A204.1 (cell line): ENCODE data around the gene LETM1.

Experiments
- FAIRE-seq: peaks from 2 replicates; lab custom pipeline; 2012; peaks lifted over from hg19 to GRCh38; lab: Jason Lieb, UNC

The LETM1 gene

DNA sequence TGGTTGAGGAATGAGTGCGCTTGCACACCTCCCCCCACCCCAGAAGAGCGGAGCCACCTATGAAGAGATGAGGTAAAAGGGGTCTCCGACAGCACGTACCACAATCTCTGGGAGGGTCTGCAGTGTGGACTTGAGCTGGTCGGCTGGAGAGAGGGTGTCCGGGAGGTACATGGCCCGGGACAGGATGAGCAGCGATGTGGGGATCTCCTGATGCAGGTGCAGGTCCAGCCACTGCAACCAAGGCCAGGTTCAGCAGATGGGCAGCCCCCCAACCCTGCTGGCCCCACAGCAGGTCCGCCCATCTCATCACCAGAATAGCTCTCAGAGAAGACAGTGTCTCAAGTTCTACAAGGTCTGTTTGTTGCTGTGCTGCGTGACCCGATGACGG, 32.4 kb downstream of the LETM1 start:
- FAIRE-seq: no peak

DNA sequence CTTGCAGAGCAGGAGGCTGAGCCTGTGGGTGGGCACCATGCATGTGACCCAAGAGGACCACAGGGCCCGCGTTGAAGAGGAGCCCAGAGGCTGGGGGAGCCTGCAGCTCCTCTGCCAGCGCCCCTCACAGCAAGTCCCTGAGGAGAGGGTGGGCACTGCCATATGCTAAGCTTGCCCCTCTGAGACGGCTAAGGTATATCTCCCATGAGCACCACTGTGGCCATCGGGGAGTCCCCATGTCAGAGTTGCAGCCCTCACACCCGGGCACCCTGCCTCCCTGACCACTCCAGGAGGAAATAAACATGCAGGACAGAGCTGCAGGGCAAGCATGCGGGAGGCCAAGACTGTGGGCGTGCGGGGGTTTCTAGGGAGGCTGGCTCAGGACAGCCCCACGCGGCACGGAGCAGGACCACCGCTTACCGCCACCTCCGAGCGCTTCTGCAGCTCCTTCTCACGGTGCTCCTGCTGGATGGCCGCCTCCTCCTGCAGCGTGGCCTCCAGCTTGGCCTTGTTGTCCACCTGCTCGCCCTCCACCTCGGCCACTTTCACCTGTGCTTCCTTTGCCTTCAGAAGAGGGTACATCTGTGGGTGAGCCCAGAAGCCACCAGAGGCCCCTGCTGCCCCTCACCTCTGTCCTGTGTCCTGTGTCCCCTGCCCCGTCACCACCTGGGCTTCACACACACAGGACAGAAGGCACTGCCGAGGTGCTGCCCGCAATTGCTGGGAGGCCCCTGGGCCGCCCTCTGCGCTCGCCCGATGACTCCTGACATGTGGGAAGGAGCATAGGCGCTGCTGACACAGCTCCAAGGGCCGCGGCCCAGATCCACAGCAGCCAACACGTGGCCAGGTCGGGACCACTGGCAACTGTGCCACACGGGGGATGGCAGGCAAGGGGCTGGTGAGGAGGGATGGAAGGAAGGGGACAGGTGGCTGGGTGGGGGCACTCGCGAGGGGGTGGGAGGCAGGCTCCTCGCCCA, 33.1 kb downstream of the LETM1 start:
- no peak for FAIRE-seq

DNA sequence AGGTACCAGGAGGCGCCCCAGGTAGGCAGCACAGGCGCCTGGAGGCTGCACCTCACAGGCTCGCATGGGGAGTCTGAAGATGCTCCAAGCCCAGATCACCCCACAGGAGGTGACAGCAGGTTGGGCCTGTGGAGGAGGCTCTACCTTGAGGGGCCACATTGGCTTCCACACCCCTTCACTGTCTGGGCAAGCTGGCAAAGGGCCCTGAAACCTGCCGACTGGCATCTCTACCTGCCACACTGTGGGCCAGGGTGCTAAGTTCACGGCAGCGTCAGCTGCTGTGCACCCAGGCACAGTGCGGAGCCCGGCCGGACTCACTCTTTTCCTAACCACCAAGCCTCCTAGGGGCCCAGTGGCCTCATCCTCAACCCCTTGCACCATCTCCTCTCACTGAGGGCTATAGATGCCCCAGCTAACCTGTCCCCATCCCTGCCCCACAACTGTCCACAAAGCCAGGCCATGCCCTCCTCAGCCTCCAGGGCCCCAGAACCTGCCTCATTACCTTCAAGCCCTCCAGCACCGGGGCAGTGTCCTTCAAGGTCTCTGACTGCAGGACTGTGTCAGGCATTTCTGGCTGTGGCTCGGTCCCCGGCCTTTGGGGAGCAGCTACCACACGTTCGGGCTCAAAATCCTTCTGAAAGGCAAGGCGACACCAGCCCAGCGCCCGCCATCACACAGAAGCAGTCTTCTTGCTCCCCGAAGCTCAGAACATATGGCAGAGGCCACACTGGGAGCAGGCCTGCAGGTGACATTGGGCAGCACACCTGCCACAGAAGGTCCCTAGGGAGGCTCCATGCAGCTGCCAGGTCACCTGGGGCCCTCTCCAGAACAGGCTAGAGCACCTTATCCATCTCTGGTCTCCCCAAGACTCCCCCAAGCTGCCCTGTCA, 34.0 kb downstream of the LETM1 start:
- FAIRE-seq: no peak

DNA sequence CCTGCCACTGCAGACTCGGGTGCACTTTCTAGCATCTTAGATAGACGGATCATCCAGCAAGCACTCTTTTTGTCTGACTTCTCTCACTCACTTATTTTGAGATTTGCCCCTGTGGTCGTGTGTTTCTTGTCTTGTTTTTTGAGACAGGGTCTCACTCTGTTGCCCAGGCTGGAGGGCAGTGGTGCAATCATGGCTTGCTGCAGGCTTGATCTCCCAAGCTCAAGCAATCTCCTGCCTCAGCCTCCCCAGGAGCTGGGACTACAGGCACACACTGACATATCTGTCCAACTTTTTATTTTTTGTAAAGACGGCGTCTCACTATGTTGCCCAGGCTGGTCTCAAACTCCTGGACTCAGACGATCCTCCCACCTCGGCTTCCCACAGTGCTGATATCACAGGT, 36.1 kb downstream of the LETM1 start:
- FAIRE-seq: no peak

DNA sequence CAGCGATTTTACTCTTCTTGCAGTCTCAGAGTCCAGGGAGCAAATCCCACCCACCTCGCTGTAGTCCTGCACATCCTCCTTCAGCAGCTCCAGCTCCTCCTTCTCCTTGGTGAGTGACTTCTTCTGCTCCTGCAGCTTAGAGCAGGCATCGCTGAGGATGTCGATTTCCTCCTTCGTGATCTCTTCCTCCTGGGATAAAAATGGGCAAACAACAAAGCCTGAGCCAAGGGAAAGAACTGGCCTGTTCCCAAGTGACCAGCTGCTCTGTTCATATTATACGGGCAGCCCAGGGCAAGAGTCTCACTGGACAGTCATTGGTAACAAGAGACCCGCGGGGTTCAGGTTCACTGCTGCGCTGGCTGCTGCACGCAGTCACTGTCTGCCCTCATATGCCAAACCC, 36.7 kb downstream of the LETM1 start:
- no peak for FAIRE-seq

DNA sequence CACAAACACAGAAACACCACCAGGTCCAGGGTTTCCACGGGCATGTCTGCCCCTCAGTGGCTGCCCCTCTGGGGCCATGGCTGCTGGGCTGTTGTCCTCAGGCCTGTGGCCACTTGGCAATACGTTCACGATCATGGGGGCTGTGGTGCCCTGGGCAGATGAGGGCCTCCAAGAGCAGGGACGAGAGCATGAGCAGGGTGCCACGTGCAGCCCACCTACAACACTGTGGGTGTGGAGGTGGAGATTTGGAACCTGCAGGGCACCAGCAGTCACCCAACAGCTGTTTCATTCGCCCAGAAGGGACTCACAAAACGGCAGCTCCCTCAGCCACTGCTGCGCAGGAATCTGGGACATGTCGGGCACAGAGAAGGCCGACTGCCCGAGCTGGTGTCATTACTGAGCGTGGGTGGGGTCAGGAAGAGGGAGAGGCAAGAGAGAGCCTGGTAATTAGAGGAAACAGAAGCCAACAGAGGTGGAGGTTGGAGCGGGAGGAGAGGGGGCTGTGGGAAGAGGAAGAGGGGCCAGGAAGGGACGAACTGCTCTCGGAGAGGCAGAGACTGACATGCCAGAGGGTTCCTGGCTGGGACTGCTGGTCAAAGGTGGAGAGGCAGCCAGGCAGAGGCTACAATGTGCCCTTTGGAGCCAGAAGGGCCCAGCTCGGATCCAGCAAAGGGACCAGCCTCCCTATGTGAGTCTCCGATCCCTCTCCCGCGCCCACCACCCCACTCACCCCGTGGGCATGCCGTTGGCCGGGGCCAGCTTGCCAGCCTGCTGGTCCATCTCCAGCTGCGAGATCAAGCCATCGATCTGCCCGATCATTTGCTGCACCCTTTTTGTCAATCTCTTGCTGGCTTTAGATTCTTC, 39.7 kb downstream of the LETM1 start:
- no peak for FAIRE-seq

DNA sequence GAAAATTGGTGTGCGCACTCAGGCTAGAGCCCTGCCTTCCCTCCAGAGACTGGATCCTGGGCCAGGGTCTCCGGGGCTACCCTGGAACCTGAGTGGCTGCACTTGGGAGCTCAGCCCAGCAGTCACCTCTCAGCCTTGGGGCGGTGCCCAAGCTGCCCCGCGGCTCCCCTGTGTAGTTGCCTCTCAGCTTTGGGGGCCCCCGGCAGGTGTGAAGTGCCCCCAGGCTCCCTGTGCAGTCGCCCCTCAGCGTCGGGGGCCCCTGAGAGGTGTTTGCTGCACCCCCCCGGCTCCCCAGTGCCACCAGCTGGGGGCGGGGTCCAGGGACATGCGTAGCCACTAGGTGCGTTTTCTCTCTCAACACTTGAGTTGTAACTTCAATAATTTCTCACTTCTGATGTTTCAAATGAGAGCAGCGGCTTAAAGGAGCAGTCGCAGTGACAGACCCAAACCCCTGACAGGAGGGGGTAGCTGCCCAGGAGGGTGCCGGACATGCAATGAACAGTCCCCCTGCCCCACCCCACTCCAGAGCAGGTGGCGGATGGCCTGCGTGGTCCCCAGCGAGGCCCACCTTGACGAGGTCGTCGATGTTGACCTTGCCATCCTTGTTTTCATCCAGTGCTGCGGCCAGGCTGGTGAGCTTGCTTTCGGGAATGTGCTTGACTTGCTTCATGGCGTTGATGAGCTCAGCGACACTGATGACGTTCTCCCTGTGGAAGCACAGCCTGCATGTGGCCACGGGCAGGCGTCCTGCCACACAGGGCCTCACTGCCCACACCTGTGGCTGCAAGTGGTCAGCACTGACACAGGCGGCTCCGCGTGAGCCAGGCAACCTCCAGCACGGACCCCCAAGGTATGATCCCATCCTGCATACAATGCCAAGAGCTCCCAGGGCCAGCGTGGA, 40.6 kb downstream of the LETM1 start:
- no peak for FAIRE-seq

DNA sequence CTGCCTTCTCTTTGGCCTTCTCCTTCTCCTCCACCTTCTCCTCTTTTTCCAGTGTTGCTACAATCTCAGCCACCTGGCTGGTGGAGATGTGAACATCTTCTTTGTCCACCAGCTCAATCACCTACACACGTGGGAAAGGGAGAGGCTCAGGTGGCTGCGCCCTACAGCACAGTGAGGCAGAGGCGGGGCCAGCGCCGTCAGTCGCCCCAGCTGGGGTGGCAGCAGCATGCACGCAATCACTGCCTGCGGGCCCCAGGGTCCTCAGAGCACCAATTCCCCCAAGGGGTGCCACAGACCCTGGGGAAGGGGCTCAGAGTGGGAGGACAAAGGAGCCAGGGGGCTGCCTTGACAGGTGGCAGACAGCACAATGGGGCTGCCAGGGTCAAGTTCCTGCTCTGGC, 41.5 kb downstream of the LETM1 start:
- FAIRE-seq: no peak

DNA sequence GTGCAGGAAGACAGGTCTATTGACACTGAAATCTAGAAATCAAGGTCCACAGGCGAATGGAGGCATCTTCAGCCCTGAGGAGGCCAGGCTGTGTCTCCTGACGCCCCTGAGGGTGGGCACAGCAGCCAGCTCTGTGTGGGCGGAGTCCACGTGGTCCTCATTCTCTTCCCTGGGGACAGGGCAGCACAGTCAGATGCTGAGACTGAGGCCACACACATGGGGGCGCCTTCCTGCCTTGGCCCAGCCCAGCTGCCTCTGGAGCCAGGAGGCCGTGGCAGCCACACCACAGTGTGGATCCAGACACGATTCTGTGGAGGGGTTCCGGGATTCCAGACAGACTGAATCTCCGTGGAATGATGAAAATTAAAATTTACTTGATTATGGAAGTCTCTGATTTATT, 42.0 kb downstream of the LETM1 start:
- no peak for FAIRE-seq

DNA sequence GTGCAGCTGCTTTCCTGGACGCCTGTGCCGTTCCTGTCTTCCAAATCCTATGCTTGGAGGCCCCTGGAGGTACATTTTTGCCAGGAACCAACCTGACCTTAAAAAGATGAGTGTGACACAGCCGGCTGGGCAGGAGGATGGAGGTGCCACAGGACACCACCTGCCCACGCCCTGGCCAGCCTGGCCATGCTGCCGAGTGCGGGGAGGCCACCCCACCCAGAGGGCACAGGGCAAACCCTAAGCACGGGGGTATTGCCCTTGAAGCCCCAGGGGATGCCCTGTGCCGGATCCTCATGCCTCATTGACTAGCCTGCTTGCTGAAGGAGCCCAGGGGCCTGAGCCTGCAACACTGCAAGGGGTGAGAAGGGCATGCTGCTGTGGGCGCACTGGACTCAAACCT, 42.7 kb downstream of the LETM1 start:
- no peak for FAIRE-seq

DNA sequence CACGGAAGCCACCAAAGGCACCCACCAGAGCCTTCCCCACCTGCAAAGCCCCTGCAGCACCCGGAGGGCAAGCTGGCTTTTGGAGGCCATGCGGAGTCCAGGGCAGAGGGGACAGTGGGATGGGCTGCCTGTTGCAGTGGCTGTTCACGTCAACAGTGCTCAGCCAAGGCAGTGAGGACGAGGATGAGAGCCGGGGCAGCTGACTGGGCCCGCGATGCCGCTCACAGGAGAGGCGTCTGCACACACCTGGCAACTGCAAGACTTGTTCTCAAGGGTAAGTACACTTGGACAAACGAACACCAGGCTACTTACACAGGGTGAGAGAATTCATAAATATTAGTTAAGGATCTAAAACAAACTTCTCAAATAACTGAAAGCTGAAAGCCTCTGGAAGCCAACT, 43.2 kb downstream of the LETM1 start:
- FAIRE-seq: no peak

DNA sequence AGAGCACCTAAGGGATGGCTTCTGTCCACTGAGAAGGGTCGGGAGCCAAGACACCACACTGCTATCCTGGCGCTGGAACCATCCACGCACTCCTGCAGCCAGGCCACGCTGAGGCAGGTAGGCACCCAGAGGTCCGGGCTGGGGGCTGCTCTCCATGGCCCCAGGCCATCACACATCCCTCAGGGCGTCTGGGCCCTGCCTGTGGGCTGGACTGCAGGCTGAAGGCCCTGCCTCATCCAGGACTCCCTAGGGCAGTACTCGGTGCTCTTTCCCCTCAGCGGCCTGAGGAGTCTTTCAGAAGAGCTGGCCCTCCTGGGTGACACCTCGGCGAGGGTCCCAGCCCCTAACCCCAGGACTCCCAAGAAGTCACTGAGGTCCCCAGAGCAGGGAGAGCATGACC, 45.2 kb downstream of the LETM1 start:
- no peak for FAIRE-seq

DNA sequence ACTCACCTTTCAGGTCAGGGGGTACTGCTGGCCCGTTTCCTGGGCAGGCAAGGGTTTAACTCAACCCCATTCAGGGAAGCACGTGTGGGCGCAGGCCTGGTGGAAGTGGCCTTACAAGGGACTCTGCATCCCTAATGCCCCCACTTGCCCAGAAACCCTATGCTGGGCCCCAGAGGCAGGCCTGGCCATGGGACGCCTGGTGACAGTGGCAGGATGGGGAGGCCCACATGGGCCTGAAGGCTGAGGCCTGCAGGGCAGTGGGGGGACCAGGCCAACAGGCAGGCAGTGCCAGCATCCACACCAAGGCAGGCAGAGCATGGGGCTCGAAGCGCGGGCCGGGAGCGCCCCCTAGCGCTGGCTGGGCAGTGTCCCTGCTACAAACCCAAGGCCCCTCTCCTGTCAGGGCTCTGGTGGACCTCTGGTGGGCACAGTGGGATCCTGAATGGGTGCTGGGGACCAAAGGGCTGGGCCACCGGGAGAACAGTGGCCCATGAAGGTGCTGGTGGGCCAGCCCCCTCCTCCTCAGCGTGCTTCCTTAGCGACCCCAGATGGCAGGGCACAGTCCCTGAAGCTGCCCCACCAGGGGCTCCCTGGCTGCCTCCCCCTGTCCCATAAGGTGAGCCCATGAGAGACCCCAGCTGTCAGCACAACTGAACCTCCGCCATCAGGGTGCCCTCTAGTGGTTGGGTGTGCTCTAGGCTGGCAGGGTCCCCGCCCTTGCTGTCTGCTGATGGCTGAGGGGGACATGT, 46.0 kb downstream of the LETM1 start:
- no peak for FAIRE-seq

DNA sequence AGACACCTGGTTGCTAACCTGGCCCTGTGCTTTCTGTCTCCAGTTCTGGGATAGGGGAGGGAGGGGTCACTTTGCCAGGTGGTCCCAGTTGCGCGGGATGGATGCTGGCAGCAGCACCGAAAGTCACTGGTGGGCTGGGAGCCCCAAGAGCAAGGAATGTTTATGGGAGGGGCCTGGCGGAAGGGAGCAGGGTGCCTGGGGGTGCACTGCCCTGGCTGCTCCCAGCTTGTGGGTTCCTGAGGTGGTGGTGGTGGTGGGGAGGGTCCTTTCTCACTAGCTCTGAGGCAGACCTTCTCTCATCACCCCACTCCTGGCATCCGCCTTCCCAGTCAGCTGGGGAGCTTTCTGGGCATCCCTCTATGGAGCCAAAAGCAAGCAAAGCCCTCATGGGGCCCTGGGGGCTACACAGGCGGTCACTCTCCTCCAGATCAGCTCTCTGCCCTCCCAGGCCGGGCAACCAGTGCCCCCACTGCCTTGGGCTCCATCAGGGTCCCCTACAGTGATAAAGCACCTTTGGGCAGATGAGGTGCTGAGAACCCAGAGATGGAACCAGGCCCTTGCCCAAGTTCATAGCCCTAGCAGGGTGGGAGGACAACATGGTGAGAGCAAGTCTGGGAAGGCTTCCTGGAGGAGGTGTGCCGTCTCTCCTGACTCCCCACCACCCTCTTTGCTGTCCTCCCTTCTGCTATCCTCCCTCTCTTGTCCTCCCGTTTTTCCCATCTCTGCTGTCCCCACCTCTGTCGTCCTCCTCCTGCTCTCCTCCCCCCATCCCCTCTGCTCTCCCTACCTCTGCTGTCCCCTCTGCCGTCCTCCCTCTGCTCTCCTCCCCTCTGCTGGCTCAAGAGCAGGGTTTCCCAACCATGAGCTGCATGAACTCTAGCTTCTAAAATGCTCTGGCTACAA, 46.9 kb downstream of the LETM1 start:
- no peak for FAIRE-seq

DNA sequence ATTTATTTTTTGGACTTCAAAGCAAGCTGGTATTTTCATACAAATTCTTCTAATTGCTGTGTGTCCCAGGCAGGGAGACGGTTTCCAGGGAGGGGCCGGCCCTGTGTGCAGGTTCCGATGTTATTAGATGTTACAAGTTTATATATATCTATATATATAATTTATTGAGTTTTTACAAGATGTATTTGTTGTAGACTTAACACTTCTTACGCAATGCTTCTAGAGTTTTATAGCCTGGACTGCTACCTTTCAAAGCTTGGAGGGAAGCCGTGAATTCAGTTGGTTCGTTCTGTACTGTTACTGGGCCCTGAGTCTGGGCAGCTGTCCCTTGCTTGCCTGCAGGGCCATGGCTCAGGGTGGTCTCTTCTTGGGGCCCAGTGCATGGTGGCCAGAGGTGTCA, 47.6 kb downstream of the LETM1 start:
- no peak for FAIRE-seq

DNA sequence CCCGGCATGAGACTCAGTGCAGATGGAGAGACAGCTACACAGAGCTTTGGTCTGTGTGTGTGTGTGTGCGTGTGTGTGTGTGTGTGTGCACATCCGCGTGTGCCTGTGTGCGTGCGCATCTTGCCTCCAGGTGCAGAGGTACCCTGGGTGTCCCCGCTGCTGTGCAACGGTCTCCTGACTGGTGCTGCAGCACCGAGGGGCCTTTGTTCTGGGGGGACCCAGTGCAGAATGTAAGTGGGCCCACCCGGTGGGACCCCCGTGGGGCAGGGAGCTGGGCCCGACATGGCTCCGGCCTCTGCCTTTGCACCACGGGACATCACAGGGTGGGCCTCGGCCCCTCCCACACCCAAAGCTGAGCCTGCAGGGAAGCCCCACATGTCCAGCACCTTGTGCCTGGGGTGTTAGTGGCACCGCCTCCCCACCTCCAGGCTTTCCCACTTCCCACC, 48.6 kb downstream of the LETM1 start:
- FAIRE-seq: no peak

DNA sequence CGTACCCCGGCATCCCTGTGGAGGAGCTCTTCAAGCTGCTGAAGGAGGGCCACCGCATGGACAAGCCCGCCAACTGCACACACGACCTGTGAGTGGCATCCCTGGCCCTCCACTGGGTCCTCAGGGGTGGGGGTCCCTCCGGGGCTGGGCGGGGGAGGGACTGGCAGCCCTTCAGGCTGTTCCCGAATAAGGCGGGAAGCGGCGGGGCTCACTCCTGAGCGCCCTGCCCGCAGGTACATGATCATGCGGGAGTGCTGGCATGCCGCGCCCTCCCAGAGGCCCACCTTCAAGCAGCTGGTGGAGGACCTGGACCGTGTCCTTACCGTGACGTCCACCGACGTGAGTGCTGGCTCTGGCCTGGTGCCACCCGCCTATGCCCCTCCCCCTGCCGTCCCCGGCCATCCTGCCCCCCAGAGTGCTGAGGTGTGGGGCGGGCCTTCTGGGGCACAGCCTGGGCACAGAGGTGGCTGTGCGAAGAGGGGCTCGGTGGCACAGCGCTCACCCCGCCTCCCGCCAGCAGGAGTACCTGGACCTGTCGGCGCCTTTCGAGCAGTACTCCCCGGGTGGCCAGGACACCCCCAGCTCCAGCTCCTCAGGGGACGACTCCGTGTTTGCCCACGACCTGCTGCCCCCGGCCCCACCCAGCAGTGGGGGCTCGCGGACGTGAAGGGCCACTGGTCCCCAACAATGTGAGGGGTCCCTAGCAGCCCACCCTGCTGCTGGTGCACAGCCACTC, 49.2 kb downstream of the LETM1 start:
- FAIRE-seq: no peak

DNA sequence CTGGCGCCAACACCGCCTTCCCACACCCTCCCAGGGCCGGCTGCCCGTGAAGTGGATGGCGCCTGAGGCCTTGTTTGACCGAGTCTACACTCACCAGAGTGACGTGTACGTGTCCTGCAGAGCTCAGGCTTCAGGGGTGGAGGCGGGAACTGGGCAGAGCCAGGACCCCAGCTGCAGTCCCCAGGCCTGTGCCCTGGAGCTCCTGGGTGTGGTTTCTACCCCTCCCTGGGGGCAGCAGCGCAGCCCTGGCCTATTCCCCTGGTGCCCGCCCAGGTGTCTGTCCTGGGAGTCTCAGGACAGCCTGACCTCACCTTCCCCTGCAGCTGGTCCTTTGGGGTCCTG, 49.8 kb downstream of the LETM1 start:
- no peak for FAIRE-seq
